ENCODE results near the gene TCF7L1.
"Not testable (repeated sequence)": the region's sequence is repeated elsewhere in the genome, so short reads cannot be mapped to it uniquely, and the experiment has no call there.

Gene TCF7L1

DNA sequence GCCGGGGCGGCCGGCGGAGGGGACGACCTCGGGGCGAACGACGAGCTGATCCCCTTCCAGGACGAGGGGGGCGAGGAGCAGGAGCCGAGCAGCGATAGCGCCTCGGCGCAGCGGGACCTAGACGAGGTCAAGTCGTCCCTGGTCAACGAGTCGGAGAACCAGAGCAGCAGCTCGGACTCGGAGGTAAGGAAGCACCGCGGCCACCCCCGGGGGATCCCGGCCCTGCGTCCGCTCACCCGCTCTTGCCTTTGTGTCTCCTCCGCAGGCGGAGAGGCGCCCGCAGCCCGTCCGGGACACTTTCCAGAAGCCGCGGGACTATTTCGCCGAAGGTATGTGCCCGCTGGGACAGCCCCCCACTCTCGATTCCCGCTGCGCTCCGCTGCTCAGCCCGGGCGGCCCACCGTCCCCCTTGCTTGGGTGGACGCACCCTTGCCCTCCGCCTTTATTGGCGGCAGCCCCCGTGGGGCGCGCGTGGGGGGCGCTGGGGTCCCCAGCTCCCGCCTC, 611 bp downstream of the TCF7L1 start:
- DNase-seq = peak; percentile 17

DNA sequence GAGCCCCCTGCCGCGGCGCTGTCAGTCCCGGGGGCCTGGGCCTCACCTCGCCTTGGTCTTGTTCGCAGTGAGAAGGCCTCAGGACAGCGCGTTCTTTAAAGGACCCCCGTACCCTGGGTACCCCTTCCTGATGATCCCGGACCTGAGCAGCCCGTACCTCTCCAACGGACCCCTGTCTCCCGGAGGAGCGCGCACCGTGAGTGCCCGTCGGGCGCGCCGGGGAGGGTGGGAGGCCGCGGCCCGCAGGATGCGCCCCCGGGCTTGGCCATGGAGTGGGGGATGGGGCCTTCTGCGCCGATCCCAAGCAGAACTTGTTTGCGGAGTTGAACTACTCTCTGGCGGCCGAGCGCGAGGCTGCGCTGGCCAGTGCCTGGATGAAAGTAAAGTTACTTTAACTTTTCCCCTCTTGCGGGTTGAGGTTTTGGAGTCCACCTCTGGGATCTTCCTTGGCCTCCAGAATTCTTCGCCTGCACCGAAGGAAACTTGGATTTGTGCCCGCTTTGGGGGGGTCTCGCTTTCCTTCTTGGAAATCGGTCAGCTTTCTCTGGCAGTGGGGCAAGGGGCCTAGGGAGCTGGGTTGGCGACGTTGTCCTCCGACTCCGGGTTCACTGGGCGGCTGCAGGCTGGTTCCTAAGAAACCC, 1.2 kb downstream of the TCF7L1 start:
- DNase-seq = peak in 1 of 2 donors; percentile 6

DNA sequence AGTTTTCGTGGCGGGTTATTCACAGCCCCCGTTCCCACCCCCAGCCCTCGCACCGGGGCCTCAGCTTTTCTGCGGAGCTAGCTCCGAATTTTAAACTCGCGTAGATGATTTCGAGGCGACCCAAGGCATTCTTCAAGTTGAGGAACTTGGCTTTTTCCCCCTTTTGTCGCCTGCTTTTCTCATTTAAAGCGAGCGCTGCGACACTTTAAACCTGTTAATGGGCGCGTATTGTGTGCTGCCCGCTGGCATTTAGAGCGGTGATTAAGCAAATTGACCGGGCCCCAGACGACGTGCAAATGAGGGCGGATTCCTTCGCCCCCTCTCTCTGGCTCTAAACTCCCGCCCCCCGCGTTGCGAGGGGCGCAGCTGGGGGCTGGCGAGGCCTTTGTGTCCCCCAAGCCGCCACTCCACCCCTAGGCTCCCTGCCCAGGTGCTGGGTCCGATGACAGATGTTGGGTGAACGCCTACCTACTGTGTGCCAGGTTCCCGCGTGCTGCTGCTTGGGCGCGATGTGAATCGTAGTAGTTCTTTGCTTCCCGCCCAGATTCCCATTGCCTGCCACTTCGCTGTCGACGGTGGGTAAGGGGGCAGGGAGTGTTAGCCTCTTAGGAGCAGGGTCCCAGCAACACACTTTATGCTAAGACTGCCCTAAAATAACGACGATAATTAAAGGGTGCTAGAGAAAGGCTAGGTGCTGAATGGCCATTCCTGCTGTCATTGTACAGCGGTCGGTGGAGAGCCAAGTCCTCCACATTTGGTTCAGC, 1.9 kb downstream of the TCF7L1 start:
- DNase-seq = peak in 1 of 2 donors; percentile 7

DNA sequence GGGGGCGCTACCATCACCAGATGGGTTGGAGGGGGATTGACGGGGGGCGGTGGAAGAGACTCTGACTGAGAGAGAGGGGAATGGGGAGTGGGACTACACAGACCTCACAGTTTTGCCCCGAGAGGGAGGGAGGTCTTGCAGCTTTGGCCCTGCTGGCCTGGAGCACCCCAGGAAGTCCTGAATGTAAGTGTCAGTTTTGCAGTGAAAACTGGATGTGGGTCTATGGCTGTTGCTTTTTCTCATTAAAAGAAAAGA, 2.4 kb downstream of the TCF7L1 start:
- DNase-seq = no peak

DNA sequence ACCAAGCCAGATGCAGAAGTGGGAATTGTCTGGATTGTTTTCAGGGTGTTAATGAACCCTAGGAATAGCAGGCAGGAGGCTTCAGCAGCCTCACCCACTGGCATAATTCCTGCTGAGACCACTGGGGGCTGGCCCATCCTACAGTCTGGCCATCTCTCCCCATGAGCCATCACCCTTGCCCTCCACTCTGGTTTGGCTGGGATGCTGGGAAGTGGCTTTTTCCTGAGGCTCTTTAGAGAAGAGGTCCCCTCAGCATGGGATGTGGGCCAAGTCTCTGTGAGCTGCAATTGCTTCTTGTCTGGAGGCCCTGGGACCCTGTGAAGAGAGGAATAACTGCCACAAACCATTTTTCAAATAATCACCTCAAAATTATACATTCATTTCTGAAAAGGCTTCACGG, 4.0 kb downstream of the TCF7L1 start:
- DNase-seq = no peak

DNA sequence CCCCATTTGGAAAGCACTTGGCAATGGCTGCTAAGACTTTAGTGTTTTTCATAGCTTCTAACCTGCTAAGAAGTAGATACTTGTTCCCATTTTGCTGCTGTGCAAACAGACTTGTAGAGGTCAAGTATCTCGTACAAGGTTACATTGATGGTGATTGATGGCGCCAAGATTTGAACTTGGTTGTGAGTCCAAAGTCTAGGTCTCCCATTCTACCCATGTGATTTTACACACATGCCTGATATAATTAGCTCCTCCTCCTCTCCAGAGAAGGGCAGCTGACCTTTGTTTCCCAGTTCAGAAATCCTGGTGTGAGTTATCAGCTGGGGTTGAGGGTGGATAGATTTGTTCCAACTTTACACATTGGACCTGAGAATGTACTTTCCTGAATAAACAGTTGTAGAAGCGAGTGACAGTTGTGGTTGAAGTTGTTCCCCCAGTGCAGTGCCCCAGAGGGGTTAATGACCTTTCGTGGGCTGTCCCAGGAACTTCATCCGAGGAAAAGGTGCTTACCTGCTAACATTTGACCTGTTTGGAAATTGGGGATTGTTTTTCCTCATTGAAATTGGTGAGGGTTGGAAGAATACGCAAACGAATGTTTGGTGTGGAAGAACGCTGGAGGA, 10.4 kb downstream of the TCF7L1 start:
- no peak for DNase-seq

DNA sequence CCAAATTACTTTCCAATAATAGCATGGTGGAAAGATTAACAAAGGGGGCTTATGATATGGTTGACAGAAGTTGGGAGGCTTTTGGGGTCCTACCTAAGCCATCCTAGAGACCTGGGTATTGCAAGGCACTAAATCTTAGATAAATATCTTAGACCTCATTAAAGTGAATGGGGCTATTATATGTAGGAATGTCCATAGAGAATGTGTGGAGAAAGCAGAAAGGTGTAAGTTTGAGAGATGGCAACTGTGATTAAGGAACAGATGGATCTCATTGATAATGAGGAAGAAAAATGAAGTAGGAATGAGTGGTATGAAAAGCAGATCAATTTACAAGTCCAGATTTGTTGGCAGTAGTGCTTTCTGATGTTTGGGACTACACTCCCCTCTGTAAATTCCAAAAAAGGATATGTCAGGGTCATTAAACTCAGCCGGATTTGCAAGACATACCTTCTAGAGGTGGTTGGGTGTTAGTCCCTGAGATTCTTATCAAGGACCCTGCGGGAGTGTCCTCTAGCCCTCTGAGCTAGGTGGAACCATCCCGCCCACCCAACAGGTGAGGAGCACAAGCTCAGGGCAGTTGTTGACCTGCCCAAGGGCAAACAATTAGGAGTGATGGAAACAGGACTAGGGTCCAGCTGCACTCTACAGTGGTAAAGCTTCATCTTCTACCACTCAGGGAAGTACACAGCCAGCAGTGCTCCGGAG, 12.1 kb downstream of the TCF7L1 start:
- no peak for DNase-seq

DNA sequence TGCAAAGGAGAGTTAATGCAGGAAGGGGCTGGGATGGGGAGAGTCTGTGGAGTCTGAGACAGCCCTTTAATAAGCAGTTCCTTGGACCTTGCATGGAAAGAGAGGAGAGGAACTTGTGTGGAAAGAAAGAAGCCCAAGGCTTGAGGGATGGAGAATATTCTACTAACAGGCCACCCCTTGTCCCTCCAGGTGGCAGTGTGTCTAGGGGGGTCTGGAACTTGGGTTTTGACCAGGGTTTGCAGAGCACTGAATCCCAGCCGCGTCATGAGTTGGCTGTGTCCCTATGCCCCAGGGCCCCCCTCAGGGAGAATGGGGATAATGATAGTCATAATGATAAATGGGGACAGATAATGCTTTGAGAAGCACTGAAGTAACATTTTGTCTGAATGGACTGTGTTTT, 15.0 kb downstream of the TCF7L1 start:
- no peak for DNase-seq

DNA sequence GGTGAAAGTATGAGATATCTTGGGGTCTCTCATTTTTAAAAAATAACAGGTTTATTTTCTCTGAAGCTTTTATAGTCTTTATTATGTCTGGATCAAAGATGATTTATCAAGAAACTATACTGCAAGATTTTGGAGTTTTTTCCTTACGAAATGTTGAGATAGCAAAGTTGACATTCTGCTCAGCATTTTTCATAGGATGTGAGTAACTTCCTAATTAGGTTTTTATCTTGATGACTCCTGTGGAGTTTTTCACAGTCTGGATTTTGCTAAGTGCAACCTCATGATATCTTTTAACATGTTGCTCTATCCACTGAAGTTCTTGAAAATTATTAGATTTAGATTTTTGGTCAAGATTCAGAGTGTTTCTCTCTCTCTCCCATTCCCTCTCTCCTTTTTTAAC, 17.8 kb downstream of the TCF7L1 start:
- no peak for DNase-seq

DNA sequence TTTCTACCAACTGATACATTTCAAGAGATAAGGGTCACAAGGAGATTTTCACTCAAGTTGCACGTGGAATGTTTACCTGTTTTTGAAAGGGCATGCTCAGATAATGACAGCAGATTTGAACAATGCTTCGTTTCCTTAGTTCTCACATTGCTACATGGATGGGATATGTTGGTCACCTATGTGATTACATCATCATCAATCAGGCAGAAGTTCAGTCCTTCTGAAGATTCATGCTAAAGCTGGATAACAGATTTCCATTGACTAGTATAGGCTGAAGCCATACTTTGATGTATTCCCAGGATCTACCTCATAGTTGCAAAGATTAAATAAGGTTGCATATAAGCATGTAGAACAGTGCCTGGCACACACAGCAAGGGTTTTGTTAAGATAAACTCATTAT, 19.7 kb downstream of the TCF7L1 start:
- DNase-seq = no peak

DNA sequence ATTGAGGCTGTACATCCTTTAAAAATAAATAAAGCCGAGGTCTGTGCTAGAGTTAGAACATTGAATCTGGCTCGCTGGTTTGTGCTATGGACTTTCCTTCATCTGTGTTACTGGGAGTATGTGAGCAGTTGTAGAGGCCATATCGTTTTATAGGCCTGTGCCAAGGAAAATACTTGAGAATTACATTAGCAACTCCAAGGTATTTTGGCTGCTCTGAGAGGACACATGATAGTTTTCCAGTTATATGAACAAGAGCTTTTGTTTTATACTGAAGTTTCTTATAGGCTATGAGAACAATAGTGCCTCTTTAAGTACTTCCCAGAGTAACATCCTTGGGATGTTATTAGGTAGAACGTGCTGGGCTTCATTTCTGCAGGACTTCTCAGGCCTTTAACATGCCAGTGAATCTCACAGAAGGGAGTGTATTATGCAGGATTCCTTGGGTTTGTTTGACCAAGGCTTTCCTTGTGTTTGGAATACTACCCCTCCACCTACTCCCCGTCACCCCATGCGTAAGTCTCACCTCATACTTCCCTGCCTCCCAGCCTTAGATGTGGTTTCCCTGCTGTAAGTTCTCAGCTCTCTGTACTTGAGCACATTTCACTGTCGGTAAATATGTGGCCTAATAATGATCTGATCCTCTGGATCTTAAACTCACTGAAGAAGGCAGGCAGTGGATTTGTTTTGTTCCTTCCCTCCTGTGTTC, 21.0 kb downstream of the TCF7L1 start:
- DNase-seq = no peak

DNA sequence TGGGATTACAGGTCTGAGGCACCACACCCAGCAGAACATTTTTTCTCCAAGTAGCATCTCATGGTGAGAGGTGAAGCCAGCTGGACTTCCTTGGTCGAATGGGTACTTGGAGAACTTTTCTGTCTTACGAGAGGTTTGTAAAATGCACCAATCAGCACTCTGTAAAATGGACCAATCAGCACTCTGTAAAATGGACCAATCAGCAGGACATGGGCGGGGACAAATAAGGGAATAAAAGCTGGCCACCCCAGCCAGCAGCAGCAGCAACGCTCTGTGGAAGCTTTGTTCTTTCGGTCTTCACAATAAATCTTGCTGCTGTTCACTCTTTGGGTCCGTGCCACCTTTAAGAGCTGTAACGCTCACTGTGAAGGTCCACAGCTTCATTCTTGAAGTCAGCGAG, 21.9 kb downstream of the TCF7L1 start:
- not testable (repeated sequence) for DNase-seq

DNA sequence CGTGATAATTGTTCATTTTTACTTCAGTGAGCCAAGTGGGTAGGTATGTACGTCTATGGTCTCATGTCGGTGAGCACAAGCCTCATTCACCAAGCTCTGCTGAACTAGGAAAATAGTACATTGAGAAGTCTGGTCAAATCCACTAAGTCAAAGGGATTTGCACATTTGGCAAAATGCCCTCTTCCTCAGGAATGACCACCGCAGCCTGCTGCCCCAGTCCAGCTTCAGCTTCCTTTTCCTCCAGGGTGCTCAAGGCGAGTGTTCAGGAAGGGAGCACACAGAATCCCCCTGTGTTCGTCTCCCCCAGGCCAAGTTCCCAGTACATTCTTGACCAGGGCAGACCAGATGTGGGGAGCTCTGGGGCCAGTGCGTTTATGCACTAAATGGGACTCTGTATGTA, 23.0 kb downstream of the TCF7L1 start:
- DNase-seq = no peak

DNA sequence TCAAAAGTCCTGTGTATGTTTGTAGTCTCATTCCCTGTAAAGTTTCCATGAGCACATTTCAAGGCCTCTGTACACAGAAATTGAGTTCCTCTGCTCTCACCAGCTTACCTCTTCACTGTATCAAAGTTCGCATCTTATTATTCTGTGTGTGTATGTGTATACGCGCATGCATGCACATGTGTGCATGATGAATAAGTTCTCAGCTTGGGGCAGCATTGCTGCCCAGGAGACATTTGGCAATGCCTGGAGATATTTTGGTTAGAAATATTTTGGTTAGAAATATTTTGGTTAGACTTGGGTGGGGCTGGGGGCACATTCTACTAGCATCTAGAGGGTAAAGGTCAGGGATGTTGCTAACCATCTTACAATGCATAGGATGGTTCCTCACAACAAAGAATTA, 23.4 kb downstream of the TCF7L1 start:
- no peak for DNase-seq

DNA sequence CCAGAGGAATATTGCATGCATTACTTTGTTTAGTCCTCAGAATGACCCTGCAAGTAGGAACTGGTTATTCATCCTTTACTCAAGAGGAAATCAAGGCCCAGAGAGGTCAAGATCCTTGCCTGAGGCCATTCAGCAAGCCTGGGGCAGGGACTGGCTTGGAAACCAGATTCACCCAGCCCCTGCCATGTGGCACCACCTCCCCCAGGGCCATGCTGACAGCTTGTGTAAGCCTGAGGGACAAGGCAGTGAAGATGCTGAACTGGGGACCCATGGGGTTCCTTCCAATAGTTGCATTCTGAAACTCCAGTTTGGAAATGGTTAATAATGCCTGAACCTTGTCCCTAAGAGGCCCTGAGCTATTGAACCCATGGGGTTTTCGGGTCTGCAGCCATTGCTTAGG, 24.2 kb downstream of the TCF7L1 start:
- no peak for DNase-seq

DNA sequence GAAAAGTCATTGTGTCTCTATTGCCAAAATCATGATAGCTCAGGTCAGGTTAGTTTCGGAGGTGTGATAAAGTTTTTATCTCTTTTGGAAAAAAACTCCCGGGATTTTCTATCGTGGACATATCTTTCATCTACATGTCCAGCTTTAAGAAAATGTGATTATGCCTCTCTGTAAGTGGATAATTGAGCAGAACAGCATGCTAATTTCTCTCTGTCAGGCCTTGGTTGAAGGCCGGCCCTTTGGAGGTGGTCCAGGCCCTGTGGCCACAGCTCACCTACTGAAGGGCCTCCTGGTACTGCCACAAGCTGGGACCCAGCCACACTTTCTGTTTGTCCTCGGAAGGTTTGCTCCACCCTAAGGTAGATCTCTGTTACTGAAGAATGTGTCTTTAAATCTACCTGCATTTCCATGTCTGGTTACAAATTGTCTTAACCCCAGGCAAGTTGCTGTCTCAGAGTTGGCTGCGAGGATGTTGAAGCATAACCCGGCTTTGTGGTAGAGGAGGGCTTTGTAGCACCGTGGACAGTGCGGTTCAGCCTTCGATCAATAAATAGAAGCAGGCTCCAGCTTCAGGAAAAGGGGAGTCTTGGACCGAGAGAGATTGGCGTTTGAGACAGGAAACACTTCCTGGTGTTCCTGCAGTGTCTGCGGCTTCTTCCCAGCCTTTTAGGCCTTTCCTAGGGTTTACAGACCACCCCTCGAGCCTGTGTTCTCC, 25.5 kb downstream of the TCF7L1 start:
- no peak for DNase-seq

DNA sequence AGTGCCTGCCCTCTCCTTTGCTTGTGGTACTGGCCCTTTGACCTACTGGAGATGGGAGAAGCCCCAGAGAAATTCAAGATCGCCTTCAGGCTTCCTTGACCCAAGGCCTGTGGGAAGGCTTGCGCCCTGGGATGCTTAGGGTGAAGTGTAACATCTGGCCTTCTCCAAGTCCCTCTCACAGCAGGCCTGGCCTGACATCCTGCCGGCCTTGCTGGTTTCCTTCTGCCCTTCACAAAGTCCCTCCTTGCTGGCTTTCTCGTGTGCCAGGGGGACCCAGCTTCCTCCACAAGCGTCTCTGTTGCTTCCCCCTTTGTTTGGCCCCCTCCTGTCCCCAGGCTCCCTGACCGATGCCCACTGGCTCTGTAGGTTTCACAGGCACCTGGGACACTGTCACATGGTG, 26.4 kb downstream of the TCF7L1 start:
- no peak for DNase-seq

DNA sequence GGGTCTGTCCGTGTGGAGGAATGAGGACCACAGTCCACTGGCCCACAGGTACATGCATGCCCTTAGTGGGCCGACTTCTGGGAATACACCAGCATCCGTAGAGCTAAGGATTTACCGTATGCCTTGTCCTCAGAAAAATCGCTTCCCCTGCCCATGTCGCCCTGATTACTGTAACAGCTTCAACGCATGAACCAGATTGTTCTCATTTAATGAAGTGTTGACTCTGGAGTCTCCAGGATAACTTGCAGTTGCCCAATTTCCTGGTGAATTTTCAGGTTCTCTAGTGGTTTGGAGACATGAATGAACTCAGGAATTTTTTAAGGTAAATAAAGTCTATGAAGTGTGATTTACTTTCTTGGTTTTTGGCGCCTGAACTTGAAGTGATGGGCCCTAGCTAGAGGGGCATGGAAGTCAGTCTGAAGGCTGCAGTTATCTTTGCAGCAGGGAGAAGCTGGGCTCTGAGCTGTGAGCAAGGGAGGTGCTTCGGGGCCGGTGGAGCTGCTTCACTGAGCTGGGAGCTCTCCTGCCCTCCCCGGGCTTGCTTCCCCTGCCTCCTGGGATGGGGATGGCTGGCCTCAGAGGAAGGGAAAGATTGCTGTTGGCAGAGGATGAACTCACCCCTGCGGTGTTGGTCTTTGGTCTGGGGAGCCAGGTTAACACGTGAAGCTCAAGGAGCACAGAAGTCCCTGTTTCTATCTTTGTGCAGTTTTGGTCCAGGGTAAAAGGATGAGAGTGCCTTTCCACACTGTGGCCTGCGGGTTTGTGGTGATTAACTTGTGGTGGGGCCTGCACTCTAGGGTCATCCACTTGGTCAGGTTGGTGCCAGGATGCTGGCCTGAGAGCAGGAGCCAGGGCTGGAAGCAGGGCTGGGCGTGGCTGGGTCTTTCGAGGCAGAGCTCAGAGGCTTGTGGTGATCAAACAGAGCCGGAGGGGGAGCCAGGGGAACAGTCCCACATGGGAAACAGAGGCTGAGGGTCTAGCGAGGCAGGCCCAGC, 28.1 kb downstream of the TCF7L1 start:
- no peak for DNase-seq

DNA sequence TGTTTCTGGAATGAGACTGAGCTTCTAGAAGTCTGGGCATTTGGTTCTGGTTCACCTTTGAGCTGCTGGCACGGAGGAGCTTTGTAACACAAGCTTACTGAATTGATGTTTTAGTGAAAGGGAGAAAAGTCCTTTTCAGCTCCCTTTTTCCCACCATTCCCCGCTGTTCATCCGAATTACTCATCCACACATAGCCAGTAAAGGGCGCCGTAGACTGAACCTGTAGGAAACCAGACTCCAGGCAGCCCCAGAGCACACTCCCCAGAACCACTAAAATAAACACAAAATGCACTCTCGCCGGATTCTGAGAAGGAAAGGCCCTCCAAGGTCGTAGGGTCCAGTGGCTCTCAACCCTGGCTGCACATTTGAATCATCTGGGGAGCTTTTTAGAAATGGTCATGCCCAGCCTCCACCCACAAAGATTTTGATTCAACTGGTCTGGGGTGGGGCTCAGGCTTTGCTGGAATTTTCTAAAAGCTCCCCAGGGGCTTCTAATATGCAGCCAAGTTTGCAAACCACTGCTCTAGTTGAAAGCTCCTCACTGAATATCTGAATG, 29.6 kb downstream of the TCF7L1 start:
- DNase-seq = no peak

DNA sequence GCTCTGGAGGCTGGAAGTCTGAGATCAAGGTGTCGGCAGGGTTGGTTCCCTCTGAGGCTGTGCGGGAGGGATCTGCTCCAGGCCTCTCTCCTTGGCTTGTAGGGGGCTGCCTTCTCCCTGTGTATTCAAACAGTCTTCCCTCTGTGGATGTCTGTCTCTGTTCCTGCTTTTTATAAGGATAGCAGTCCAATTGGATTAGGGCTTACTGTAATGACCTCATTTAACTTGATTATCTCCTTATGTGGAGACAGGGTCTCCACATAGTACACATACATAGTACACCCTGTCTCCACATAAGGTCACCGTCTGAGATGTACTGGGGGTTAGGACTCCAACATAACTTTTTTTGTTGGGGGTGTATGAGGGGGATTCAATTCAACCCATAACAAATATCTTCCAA, 30.5 kb downstream of the TCF7L1 start:
- DNase-seq = no peak

DNA sequence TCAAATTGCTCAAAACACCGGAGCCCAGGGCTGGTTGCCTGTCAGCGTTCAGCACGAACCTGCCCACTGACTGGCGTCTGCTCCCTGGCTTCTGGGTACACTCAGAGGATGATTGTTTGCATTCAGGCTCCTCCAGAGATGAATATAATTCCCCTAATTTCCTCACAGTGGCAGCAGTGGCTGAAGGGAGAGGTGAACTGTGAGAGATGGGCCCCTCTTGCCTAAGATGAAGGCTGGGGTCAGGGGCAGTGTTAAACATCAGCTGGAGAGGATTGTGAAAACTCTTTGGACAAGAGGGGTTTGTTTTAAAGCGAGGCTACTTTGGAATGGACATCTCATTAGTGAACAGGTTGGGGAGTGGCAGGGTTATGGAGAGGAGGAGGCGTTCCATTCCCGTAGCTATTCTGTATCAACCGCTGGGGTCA, 31.0 kb downstream of the TCF7L1 start:
- DNase-seq = no peak
